CD4-positive, alpha-beta memory T cell (primary cell): ENCODE results near the gene RGS9. TPM values are rescaled to one million over a fixed set of nuclear protein-coding genes. Genes with fewer than 3 reads are reported as not detected.
A peak's percentile ranks its signal among the peaks of the same experiment; 100 is the strongest.

Experiments used
- CTCF ChIA-PET: fragments of 350-600 bp; sonication (Branson Sonifier 250); formaldehyde crosslinking; loops from one replicate; lab custom pipeline; 2021; ENCODE audit warnings: inconsistent platforms; ENCODE audit not compliant: partially characterized antibody; lab: Charles Lee
- POLR2A ChIA-PET: fragments of 350-600 bp; sonication (Branson Sonifier 250); formaldehyde crosslinking; loops from one replicate; lab custom pipeline; 2021; ENCODE audit not compliant: partially characterized antibody; lab: Charles Lee
- DNase-seq, 5 donors: peaks; one replicate each; pipeline versions ENCODE4 v3.0.0 to v3.0.0-alpha.2; 2020 to 2022; ENCODE audit warnings: mixed read lengths in 1 of 5
- H3K27ac ChIP-seq: one replicate; pipeline ENCODE4 v1.7.0; 2013; ENCODE audit warnings: low read depth, low read length
- H3K27me3 ChIP-seq: 2 replicates; pipeline ENCODE4 v1.7.0; 2013; ENCODE audit warnings: mild to moderate bottlenecking, low read length, moderate library complexity; ENCODE audit not compliant: insufficient read depth
- H3K36me3 ChIP-seq: 2 replicates; pipeline ENCODE4 v1.7.0; 2013; ENCODE audit warnings: mild to moderate bottlenecking, low read length, moderate library complexity; ENCODE audit not compliant: insufficient read depth
- H3K4me1 ChIP-seq: 2 replicates; pipeline ENCODE4 v1.7.0; 2013; ENCODE audit warnings: mild to moderate bottlenecking, low read length, moderate library complexity; ENCODE audit not compliant: insufficient read depth
- H3K4me3 ChIP-seq, 2 donors: one replicate each; pipeline ENCODE4 v1.7.0; 2013; ENCODE audit warnings: low read length in 2 of 2, mild to moderate bottlenecking in 1 of 2
- H3K9me3 ChIP-seq, 2 donors: one replicate each; pipeline ENCODE4 v1.7.0; 2013; ENCODE audit warnings: low read length in 2 of 2, control low read depth in 1 of 2; ENCODE audit not compliant: control insufficient read depth in 1 of 2
- H3K27ac Mint-ChIP-seq, 7 donors: one replicate each; pipeline ENCODE4 v1.8.0; 2020 to 2021; ENCODE audit warnings: mixed read lengths in 7 of 7, mild to moderate bottlenecking in 6 of 7, inconsistent platforms in 3 of 7, moderate library complexity in 3 of 7
- H3K27me3 Mint-ChIP-seq, 2 donors: one replicate each; pipeline ENCODE4 v1.8.0; 2020 to 2021; ENCODE audit warnings: mixed read lengths in 2 of 2
- H3K36me3 Mint-ChIP-seq, 2 donors: one replicate each; pipeline ENCODE4 v1.8.0; 2020 to 2021; ENCODE audit warnings: mixed read lengths in 2 of 2, inconsistent platforms in 1 of 2, mild to moderate bottlenecking in 1 of 2
- H3K4me1 Mint-ChIP-seq, 4 donors: one replicate each; pipeline ENCODE4 v1.8.0; 2020 to 2021; ENCODE audit warnings: mixed read lengths in 4 of 4, mild to moderate bottlenecking in 1 of 4
- H3K4me3 Mint-ChIP-seq, 8 donors: one replicate each; pipeline ENCODE4 v1.8.0; 2020 to 2021; ENCODE audit warnings: mixed read lengths in 8 of 8, mild to moderate bottlenecking in 7 of 8, moderate library complexity in 6 of 8, inconsistent platforms in 3 of 8
- H3K9me3 Mint-ChIP-seq, 8 donors: one replicate each; pipeline ENCODE4 v1.8.0; 2020 to 2021; ENCODE audit warnings: mixed read lengths in 8 of 8, mild to moderate bottlenecking in 5 of 8, inconsistent platforms in 3 of 8, moderate library complexity in 1 of 8
- intact Hi-C: fragments of 100-400 bp; cut with micrococcal nuclease; formaldehyde crosslinking; loops from one replicate; pipeline ENCODE4 v1.15.1; 2023
- polyA plus RNA-seq, 2 donors: library from polyadenylated mRNA; unstranded; fragments of 300-500 nt; fragmentation: Illumina TruSeq; gene quantifications; one replicate each; pipeline ENCODE4 v1.2.3, GENCODE V29; 2021
- total RNA-seq, 2 experiments: library from RNA; stranded (reverse); gene quantifications; one replicate each; pipeline ENCODE4 v1.2.3, GENCODE V29; 2021

Gene RGS9
- total and polyA plus RNA-seq, 4 experiments from 2014 or later, result 0.67 to 2.7 (median 1.2) TPM

DNA sequence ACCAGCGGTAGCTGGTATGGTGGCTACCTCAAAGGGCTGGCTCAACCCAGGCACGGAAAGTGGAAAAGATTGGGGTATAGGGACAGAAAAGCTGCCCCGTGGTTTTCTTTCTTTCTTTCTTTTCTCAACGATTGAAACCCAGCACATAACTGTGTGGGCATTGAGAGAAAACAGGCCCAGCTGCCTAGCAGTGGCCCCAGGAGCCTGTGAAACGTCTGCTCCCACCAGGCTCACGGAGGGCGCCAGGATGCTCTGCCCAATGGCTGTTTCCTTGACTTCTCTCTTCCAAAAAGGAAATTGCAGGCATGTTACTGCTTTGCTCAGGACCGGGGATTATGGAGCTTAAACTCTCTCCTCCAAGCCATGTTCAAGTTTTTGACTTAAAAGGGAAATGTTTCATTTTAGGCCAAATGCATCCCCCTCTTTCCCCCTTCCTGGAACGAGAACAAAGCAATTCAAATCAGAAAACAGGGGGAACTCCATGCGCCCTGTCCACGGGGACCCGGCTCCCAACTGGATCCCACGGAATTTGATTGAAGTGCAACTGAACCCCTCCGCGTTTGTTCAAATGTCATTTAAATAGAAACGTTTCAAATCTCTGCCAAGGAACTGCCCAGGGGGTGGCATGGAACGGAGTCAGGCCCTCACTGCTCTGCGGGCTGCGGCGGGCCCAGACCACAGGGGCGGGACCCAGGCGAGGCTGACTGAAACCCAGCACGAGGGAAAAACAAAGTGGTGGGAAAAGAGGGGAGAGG lies 133.5 kb downstream of the RGS9 start:
- Histone ChIP-seq H3K9me3 (peaks cover 0 to 4% of the 10 kb centered on the region in 2 donors), H3K27me3 (no peaks in the 10 kb centered on the region), H3K4me3 (no peak overlapping the region), H3K36me3 (no peaks in the 10 kb centered on the region), H3K27ac (no peak overlapping the region), H3K4me1 (peaks cover 3% of the 10 kb centered on the region)
- Mint-ChIP-seq H3K9me3 (peaks cover 3 to 15% (median 8%) of the 10 kb centered on the region in 8 donors), H3K27ac (peak overlapping the region in 1 of 7 donors; percentile 25), H3K36me3 (peaks cover 0 to 7% of the 10 kb centered on the region in 2 donors), H3K4me3 (no peak overlapping the region), H3K4me1 (peaks cover 2 to 5% (median 3%) of the 10 kb centered on the region in 4 donors), H3K27me3 (peaks cover 0 to 2% of the 10 kb centered on the region in 2 donors)
- intact Hi-C loops, result no loop called here
- ChIA-PET POLR2A (no interaction called here), CTCF (no interaction called here)
- DNase-seq, result no peak

DNA sequence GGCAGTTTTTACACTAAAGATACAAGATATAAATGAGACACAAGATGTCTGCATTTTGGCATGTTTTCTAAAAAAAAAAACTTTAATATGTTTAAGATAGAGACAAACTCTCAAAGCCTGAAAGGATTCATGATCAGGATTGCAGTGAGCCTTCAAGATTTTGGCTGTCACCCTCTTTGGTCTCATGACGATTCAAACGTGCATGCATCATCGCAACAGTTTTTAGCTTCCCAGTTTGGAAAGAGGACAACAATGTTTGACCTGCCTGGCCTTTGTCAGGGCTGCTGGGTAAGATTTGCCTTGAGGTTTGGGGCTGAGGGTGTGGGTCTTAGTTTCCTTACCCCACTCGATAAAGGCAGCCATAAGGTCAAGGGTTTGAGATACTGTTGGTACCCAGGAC lies 134.1 kb downstream of the RGS9 start:
- H3K36me3 ChIP-seq, result no peaks in the 10 kb centered on the region
- H3K4me3 ChIP-seq, result no peak overlapping the region
- no peak overlapping the region for H3K27ac ChIP-seq
- peaks cover 0 to 7% of the 10 kb centered on the region in 2 donors for H3K36me3 Mint-ChIP-seq
- intact Hi-C loops, result no loop called here
- H3K4me1 Mint-ChIP-seq, result peaks cover 0 to 1% (median 0%) of the 10 kb centered on the region in 4 donors
- H3K4me3 Mint-ChIP-seq, result no peak overlapping the region
- no peak for DNase-seq
- no peaks in the 10 kb centered on the region for H3K9me3 ChIP-seq
- H3K27me3 ChIP-seq, result no peaks in the 10 kb centered on the region
- POLR2A ChIA-PET, result no interaction called here
- H3K27me3 Mint-ChIP-seq, result peaks cover 0 to 2% of the 10 kb centered on the region in 2 donors
- CTCF ChIA-PET, result no interaction called here
- H3K27ac Mint-ChIP-seq, result no peak overlapping the region
- no peaks in the 10 kb centered on the region for H3K4me1 ChIP-seq
- H3K9me3 Mint-ChIP-seq, result peaks cover 3 to 11% (median 8%) of the 10 kb centered on the region in 8 donors

Other genes with a start within 250 kb of the RGS9 start
- 10 to 100 TPM; 36.4 to 42.8 TPM for gene LRRC37A3, start 217.9 kb upstream of the RGS9 start, total RNA-seq
- gene LRRC37A3, start 217.9 kb upstream of the RGS9 start, polyA plus RNA-seq, result 1 to 10 TPM in 1 of 2 donors, under 1 TPM in 1; 0.60 to 2.5 TPM
- 100 to 1,000 TPM; 102 to 107 TPM for gene GNA13, start 80.6 kb upstream of the RGS9 start, total RNA-seq
- gene GNA13, start 80.6 kb upstream of the RGS9 start, polyA plus RNA-seq, result 10 to 100 TPM; 47.9 to 54.8 TPM